ENCODE measurements around the gene ZNF136. TPM values are rescaled to one million over a fixed set of nuclear protein-coding genes. Genes with fewer than 3 reads are reported as not detected.

Gene ZNF136
- total RNA-seq, 4 donors from 2014 or later, result 1.4 to 2.2 (median 1.8) TPM

DNA sequence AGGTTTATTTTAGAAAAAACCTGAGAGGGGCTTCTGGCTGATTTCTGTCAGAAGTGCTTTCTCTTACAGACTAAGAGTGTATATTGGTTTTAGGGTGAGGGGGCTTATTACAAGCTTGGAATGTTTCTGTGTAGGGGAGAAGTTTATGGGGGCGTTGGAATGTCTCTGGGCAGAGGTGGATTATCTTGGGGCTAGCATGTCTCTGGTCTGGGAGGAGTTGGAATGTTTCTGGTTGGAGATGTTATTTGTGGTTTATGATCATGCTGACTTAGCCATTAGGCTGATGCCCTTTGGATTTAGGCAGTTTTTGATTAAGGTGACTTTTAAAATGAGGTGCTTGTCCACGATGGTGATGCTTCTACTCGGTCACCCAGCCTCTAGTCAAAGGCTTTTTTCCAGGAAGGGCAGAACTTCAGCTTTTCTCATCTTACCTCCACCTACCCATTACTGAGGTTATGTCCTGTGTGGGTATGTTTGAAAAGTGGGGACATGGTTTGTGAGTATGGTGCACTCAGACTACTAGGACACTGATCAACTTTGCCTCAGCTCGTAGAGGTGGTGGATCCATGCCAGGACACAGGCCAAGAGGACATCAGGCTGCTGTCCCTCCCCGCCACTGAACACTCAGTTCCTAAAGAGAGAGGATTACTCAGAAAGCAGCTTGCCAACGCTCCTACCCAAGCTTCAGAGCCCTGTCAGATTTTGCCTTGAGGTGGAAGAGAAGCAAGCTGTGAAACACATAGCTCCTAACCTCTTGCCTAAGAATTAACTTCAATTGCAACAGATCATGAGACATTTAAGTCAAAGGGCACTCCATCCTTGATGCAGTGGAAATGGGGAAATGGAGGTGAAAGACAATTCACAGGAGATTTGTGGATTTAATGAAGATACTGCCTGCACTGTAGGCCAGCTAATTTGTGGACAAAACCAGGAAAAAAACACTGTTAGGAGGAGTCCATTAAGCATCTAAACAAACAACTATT, 68.1 kb downstream of the ZNF136 start:
- Histone ChIP-seq H3K4me1 (no peaks in the 10 kb centered on the region), H3K27ac (no peak overlapping the region), H3K27me3 (no peaks in the 10 kb centered on the region), H3K36me3 (peaks cover 0 to 29% of the 10 kb centered on the region in 2 donors), H3K4me3 (no peak overlapping the region), H3K9me3 (no peaks in the 10 kb centered on the region)
- ATAC-seq (no peak), DNase-seq (no peak)
- in situ Hi-C loops (cut with MboI; ENCODE audit: low sequenced_read_pairs in 4 of 4), result no loop called here
- TF ChIP-seq POLR2A (IDR thresholded peaks at IDR 0.05) (no peak), CTCF (IDR thresholded peaks at IDR 0.05 in 4 of 5, conservative IDR thresholded peaks at IDR 0.05 in 1 of 5) (no peak)
- intact Hi-C loops (cut with DNase I; ENCODE audit: low total_unique reads), result no loop called here

DNA sequence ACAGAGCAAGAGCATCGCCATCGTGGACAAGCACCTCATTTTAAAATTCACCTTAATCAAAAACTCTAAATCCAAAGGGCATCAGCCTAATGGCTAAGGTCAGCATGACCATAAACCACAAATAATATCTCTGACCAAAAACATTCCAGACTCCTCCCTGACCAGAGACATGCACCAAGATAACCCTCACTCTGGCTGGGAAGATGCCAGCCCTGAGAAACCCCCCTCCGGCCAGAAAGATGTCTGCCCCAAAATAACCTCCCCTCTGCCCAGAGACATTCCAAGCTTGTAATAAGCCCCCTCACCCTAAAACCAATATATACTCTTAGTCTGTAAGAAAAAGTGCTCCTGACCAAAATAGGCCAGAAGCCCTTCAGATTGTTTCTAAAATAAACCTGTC, 70.1 kb downstream of the ZNF136 start:
- H3K36me3 ChIP-seq, result peaks cover 0 to 29% of the 10 kb centered on the region in 2 donors

GRCh38 chr19:12237143-12237839, 74.4 kb downstream of the ZNF136 start:
- no peak for ATAC-seq
- H3K27me3 ChIP-seq, result no peaks in the 10 kb centered on the region
- DNase-seq, result no peak
- no peaks in the 10 kb centered on the region for H3K9me3 ChIP-seq
- H3K27ac ChIP-seq, result no peak overlapping the region
- H3K4me3 ChIP-seq, result no peak overlapping the region
- in situ Hi-C loops (cut with MboI; ENCODE audit: low sequenced_read_pairs in 4 of 4), result no loop called here
- H3K36me3 ChIP-seq, result peaks cover 0 to 31% of the 10 kb centered on the region in 2 donors
- intact Hi-C loops (cut with DNase I; ENCODE audit: low total_unique reads), result no loop called here
- no peak for TF ChIP-seq CTCF (IDR thresholded peaks at IDR 0.05 in 4 of 5, conservative IDR thresholded peaks at IDR 0.05 in 1 of 5)
- no peak for TF ChIP-seq POLR2A (IDR thresholded peaks at IDR 0.05)
- no peaks in the 10 kb centered on the region for H3K4me1 ChIP-seq

More for the DNA sequence above, 70.1 kb downstream of the ZNF136 start:
- ATAC-seq (no peak), DNase-seq (no peak)
- Histone ChIP-seq H3K27me3 (no peaks in the 10 kb centered on the region), H3K27ac (no peak overlapping the region), H3K4me1 (no peaks in the 10 kb centered on the region), H3K4me3 (no peak overlapping the region), H3K9me3 (no peaks in the 10 kb centered on the region)
- TF ChIP-seq CTCF (IDR thresholded peaks at IDR 0.05 in 4 of 5, conservative IDR thresholded peaks at IDR 0.05 in 1 of 5) (no peak), POLR2A (IDR thresholded peaks at IDR 0.05) (no peak)
- intact Hi-C loops (cut with DNase I; ENCODE audit: low total_unique reads) (no loop called here), in situ Hi-C loops (cut with MboI; ENCODE audit: low sequenced_read_pairs in 4 of 4) (no loop called here)

Other genes with a start within 250 kb of the ZNF136 start
- gene ZNF700, start 238.0 kb upstream of the ZNF136 start, total RNA-seq, result 1 to 10 TPM; 1.3 to 5.8 (median 4.0) TPM
- gene ZNF763, start 198.1 kb upstream of the ZNF136 start, total RNA-seq, result under 1 TPM; 0.46 to 0.80 (median 0.54) TPM
- 1 to 10 TPM; 3.6 to 8.2 (median 5.0) TPM for gene ZNF433, start 127.4 kb upstream of the ZNF136 start, total RNA-seq
- gene ZNF878, start 110.1 kb upstream of the ZNF136 start, total RNA-seq, result not detected
- gene ZNF844, start 98.4 kb upstream of the ZNF136 start, total RNA-seq, result 1 to 10 TPM; 2.2 to 5.7 (median 4.9) TPM
- gene ZNF20, start 22.7 kb upstream of the ZNF136 start, total RNA-seq, result under 1 TPM in 3 of 4 donors, not detected in 1; 0.29 to 0.78 (median 0.41) TPM
- 1 to 10 TPM in 1 of 4 donors, under 1 TPM in 3; 0.22 to 1.4 (median 0.50) TPM for gene ZNF625, start 6.4 kb upstream of the ZNF136 start, total RNA-seq
- 1 to 10 TPM; 2.6 to 4.0 (median 3.5) TPM for gene ZNF44, start 131.8 kb downstream of the ZNF136 start, total RNA-seq
- gene ZNF563, start 170.5 kb downstream of the ZNF136 start, total RNA-seq, result 1 to 10 TPM; 1.3 to 2.8 (median 2.2) TPM
- gene ZNF442, start 202.6 kb downstream of the ZNF136 start, total RNA-seq, result under 1 TPM; 0.22 to 0.66 (median 0.42) TPM
- gene ZNF799, start 238.2 kb downstream of the ZNF136 start, total RNA-seq, result 1 to 10 TPM; 1.3 to 3.6 (median 3.2) TPM